ENCODE data around the gene KSR2.

KSR2 gene

DNA sequence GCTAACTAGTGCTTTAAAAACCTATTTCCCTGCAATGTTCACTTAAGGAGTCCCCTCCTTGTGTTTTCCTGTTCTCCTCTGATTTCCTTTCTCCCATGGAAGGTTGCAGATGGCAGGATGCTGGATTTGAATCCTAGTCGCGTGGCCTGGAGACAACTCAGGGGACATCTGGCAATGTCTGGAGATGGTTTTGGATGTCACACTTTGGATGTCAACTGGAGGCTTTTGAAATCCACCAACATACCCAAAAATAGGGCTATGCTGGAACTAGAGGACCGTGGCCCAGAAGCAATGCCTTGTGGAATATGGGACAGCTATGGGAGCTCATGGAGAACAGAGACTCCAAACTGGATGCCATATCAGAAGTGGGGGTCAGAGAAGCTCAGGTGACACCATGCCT lies 511.6 kb downstream of the KSR2 start:
- no peak for DNase-seq (ENCODE audit: low spot score)

- DNase-seq (ENCODE audit: low spot score): no peak
Observed at GRCh38 chr12:117456076-117456475, 512.7 kb downstream of the KSR2 start.

DNA sequence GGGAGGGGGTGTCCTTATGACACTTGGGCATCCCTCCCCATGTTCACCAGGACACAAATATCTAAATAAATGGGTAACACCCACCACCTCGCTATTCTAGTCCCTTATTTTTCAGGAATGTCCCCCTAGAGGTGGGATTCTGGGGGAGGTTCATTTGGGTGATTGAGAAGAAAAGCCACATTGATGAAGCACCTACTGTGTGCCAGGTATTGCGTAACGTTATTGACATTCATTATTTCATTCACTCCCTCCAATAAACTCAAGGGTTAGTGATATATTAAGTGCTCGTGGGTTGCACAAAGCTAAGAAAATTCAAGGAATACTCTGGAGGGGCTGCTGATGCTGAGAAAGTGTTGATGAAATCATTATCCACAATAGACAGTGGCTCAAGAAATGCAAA lies 514.8 kb downstream of the KSR2 start:
- DNase-seq (ENCODE audit: low spot score): no peak

- no peak for DNase-seq (ENCODE audit: low spot score)
Observed at GRCh38 chr12:117452112-117452511, 516.7 kb downstream of the KSR2 start.

- no peak for DNase-seq (ENCODE audit: low spot score)
Observed at GRCh38 chr12:117450209-117450608, 518.6 kb downstream of the KSR2 start.

DNA sequence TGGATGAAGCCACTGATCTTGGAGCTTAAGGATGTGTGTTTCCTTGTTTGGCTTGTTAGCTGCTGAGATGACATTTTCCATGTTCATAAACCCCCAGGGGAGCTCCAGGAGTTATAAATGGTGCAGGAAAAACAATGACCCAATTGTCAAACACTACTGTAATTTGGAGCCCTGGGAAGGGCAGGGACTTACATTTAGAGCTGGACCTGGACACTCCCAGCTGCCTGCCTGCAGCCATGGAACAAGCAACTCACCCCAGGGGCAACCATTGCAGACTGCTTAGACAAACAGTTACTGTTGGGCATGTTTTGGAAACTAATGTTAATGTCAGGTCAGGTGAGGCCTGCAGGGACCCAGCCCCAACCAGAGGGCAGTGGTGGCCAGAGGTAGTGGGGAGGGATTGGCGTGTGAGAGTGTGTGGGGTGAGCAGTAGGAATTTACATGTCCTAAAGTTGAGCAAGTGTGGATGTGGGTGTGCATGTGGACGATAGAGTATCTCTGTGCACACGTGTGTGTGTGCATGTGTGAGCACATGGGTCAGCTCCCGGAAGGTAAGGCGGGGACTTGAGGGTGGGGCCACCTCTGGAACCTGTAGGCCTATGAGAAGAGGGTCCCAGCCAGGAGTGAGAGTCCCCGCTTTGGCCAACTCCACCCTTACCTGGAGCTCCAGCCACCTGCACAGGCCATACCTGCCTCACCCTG lies 521.0 kb downstream of the KSR2 start:
- DNase-seq (ENCODE audit: low spot score): no peak

DNA sequence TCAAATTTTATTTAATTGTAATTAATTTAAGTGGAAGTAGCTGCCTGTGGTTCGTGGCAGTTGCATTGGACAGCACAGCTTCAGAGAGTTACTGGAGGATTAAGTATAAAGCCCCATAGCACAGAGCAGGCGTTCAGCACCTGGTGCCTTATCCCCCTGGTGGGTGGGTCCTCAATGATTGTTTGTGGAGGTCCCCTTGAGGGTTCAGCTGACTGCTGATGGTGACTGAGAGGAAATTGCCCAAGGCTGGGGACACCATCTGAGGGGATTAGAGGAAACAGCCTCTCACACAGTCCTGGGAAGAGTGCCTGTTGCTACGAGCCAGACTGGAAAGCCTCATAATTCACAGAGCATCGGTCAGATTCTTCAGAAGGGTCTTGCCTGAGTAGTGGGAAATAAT lies 524.0 kb downstream of the KSR2 start:
- no peak for DNase-seq (ENCODE audit: low spot score)

DNA sequence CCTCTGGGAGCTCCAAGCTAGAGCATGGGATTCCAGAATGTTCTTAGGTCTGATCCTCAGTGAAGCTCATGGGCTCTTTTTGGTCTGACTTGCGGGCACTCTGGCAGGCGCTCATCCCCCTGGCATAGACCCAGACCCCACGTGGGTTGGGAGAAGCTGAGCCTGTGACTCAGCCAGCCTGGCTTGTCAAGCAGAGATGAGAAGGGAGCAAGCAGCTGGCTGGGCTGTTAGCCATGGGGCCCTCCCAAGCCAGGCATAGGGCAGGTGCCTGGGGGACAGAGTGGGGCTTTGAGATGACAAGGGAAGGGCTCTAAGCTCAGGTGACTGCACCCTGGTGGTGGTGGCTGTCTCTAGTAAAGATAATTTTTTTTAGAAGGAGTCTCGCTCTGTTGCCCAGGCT lies 527.0 kb downstream of the KSR2 start:
- no peak for DNase-seq (ENCODE audit: low spot score)

DNA sequence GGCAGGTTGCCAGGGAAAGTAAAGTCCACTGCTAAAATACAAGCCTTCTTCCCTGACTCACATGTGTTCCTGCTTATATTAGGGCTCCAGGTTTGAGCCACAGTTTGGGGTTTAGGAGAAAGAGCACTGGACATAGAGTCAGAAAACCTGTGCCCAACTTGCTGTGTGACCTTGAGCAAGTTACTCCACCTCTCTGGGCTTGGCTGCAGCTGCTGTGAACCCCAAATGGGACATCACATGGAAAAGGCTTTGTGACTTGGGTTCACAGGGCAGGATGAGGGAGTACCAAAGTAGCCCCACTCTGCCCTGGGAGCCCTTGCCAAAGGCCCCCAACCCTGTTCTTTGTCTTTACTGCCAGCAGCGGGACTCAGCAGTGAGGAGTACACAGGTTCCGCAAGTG lies 528.4 kb downstream of the KSR2 start:
- no peak for DNase-seq (ENCODE audit: low spot score)

DNA sequence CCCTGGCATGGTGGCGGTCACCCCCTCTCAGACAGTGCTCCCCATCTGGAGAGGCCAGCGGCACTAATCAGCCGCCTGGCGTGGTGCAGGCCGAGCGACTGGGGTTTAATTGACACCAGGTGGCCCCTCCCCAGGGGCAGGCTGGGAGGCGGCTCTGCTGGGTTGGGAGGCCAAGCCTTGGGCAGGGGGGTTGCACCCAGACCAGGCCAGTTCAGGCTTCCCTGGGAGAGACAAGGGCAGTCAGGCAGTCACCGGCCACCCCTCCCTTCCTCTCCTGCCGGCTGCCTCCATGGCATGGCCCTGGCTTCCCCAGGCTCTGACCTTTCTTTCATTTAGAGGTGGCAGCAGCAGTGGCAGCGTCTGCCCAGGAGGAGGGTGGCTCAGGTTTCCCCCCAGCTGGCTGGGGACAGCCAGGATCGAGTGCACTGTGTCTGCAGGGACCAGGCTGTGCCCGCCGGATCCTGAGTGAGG lies 529.2 kb downstream of the KSR2 start:
- DNase-seq (ENCODE audit: low spot score): no peak

- DNase-seq (ENCODE audit: low spot score): no peak
Observed at GRCh38 chr12:117438809-117439208, 530.0 kb downstream of the KSR2 start.

GRCh38 chr12:117437516-117438255 lies 531.1 kb downstream of the KSR2 start:
- no peak for DNase-seq (ENCODE audit: low spot score)

GRCh38 chr12:117433878-117434277 lies 534.9 kb downstream of the KSR2 start:
- DNase-seq (ENCODE audit: low spot score): no peak

- DNase-seq (ENCODE audit: low spot score): no peak
Observed at GRCh38 chr12:117430246-117430645, 538.5 kb downstream of the KSR2 start.

- DNase-seq (ENCODE audit: low spot score): no peak
Observed at GRCh38 chr12:117427211-117427610, 541.6 kb downstream of the KSR2 start.

- no peak for DNase-seq (ENCODE audit: low spot score)
Observed at GRCh38 chr12:117421987-117422386, 546.8 kb downstream of the KSR2 start.

GRCh38 chr12:117421068-117421752 lies 547.6 kb downstream of the KSR2 start:
- DNase-seq (ENCODE audit: low spot score): no peak

- DNase-seq (ENCODE audit: low spot score): no peak
Observed at GRCh38 chr12:117417004-117417403, 551.8 kb downstream of the KSR2 start.

GRCh38 chr12:117412465-117413188 lies 556.2 kb downstream of the KSR2 start:
- DNase-seq (ENCODE audit: low spot score): no peak

GRCh38 chr12:117409286-117409685 lies 559.5 kb downstream of the KSR2 start:
- DNase-seq (ENCODE audit: low spot score): no peak

- no peak for DNase-seq (ENCODE audit: low spot score)
Observed at GRCh38 chr12:117408161-117408791, 560.5 kb downstream of the KSR2 start.

- no peak for DNase-seq (ENCODE audit: low spot score)
Observed at GRCh38 chr12:117404940-117405339, 563.9 kb downstream of the KSR2 start.

Measured in hematopoietic multipotent progenitor cell treated with erythropoietin and hydrocortisone succinate and interleukin-3 and kit ligand, for 15 days (in vitro differentiated cells).